Effector memory CD4-positive, alpha-beta T cell (primary cell): ENCODE data around the gene TYK2.

Experiments
- DNase-seq, 3 donors: peaks; one replicate each; pipeline ENCODE4 v3.0.0-alpha.2; 2020
- H3K27ac ChIP-seq: 2 replicates; pipeline ENCODE4 v1.7.0; 2013; ENCODE audit warnings: mild to moderate bottlenecking, low read length, moderate library complexity; ENCODE audit not compliant: insufficient read depth, poor library complexity, severe bottlenecking
- H3K27me3 ChIP-seq: replicated peaks from 2 replicates; pipeline ENCODE4 v1.7.0; 2013; ENCODE audit warnings: mild to moderate bottlenecking, low read length; ENCODE audit not compliant: insufficient read depth, control insufficient read depth, poor library complexity, severe bottlenecking
- H3K36me3 ChIP-seq: 2 replicates; pipeline ENCODE4 v1.7.0; 2013; ENCODE audit warnings: mild to moderate bottlenecking, low read length, moderate library complexity; ENCODE audit not compliant: control insufficient read depth, insufficient read depth
- H3K4me1 ChIP-seq: 2 replicates; pipeline ENCODE4 v1.7.0; 2013; ENCODE audit warnings: low read length, mild to moderate bottlenecking; ENCODE audit not compliant: control insufficient read depth, insufficient read depth, poor library complexity, severe bottlenecking
- H3K4me3 ChIP-seq: 2 replicates; pipeline ENCODE4 v1.7.0; 2013; ENCODE audit warnings: low read length, low read depth, mild to moderate bottlenecking; ENCODE audit not compliant: insufficient read depth, poor library complexity, severe bottlenecking
- H3K9me3 ChIP-seq: 2 replicates; pipeline ENCODE4 v1.7.0; 2013; ENCODE audit warnings: mild to moderate bottlenecking, low read length, moderate library complexity; ENCODE audit not compliant: control insufficient read depth

Gene TYK2

GRCh38 chr19:10316229-10317044, 63.9 kb downstream of the TYK2 start:
- Histone ChIP-seq H3K36me3 (peaks cover 39% of the 10 kb centered on the region), H3K9me3 (no peaks in the 10 kb centered on the region), H3K4me3 (peak overlapping the region; percentile 89), H3K27ac (peak overlapping the region; percentile 50), H3K4me1 (peaks cover 6% of the 10 kb centered on the region), H3K27me3 (no peaks in the 10 kb centered on the region)
- no peak for DNase-seq

- Histone ChIP-seq H3K27me3 (no peaks in the 10 kb centered on the region), H3K27ac (peak within 1 kb of the TSS; percentile 50), H3K9me3 (no peaks in the 10 kb centered on the region), H3K4me1 (peaks cover 6% of the 10 kb centered on the region), H3K4me3 (peak within 1 kb of the TSS; percentile 89), H3K36me3 (peaks cover 31% of the 10 kb centered on the region)
- peak; percentile 84 to 92 (median 85) for DNase-seq
These were observed 64.8 kb downstream of the TYK2 start, which contains the start of gene FDX2 for GRCh38 chr19:10315335-10316214. Gene FDX2 (minus strand): TSS chr19:10316015. CDS start chr19:10315996, 19 bp downstream.

- DNase-seq, result no peak
- no peak within 1 kb of the TSS for H3K27ac ChIP-seq
- no peaks in the 10 kb centered on the region for H3K4me1 ChIP-seq
- H3K9me3 ChIP-seq, result no peaks in the 10 kb centered on the region
- no peaks in the 10 kb centered on the region for H3K27me3 ChIP-seq
- H3K4me3 ChIP-seq, result no peak within 1 kb of the TSS
- H3K36me3 ChIP-seq, result no peaks in the 10 kb centered on the region
These were observed 70.9 kb downstream of the TYK2 start, which contains the start of gene ZGLP1 for GRCh38 chr19:10309423-10309822. Gene ZGLP1 (minus strand): TSS chr19:10309815.

- H3K36me3 ChIP-seq, result no peaks in the 10 kb centered on the region
These were observed 74.0 kb downstream of the TYK2 start for GRCh38 chr19:10306327-10306726.

GRCh38 chr19:10305139-10305806, 75.1 kb downstream of the TYK2 start:
- H3K4me1 ChIP-seq, result no peaks in the 10 kb centered on the region
- H3K4me3 ChIP-seq, result no peak overlapping the region
- H3K36me3 ChIP-seq, result no peaks in the 10 kb centered on the region
- DNase-seq, result no peak
- H3K9me3 ChIP-seq, result no peaks in the 10 kb centered on the region
- H3K27me3 ChIP-seq, result no peaks in the 10 kb centered on the region
- H3K27ac ChIP-seq, result no peak overlapping the region

More at GRCh38 chr19:10306327-10306726, 74.0 kb downstream of the TYK2 start:
- DNase-seq, result no peak
- Histone ChIP-seq H3K4me1 (no peaks in the 10 kb centered on the region), H3K27me3 (no peaks in the 10 kb centered on the region), H3K4me3 (no peak overlapping the region), H3K27ac (no peak overlapping the region), H3K9me3 (no peaks in the 10 kb centered on the region)
